Tibial nerve (tissue), 4 donors: ENCODE measurements around the gene MAGI1.

Experiments used
- CTCF ChIP-seq, 5 experiments: fragments of 200-600 bp in 3 of 5; fragments of 450-650 bp in 2 of 5; sonication (generic) in 3 of 5; IDR thresholded peaks; one replicate each; pipeline ENCODE4 v1.5.1; 2016 to 2019; ENCODE audit warnings: antibody characterized with exemption in 5 of 5, mild to moderate bottlenecking in 3 of 5, moderate library complexity in 2 of 5
- EP300 ChIP-seq, 2 donors: sonication (generic); formaldehyde crosslinking; IDR thresholded peaks; one replicate each; pipeline ENCODE4 v1.6.1; 2017; ENCODE audit warnings: antibody characterized with exemption in 2 of 2, mild to moderate bottlenecking in 1 of 2
- POLR2A ChIP-seq, 2 donors: fragments of 450-650 bp; IDR thresholded peaks; one replicate each; pipeline ENCODE4 v1.6.1; 2017; ENCODE audit warnings: antibody characterized with exemption in 2 of 2, mild to moderate bottlenecking in 2 of 2, moderate library complexity in 2 of 2

GRCh38 chr3:65875393-65876027, 163.2 kb downstream of the MAGI1 start:
- TF ChIP-seq CTCF (IDR thresholded peaks at IDR 0.05) (no peak), POLR2A (IDR thresholded peaks at IDR 0.05) (no peak), EP300 (IDR thresholded peaks at IDR 0.05) (no peak)
